GM12878 (cell line): Measurements from ENCODE around the gene ACBD7. TPM values are rescaled to one million over a fixed set of nuclear protein-coding genes. Genes with fewer than 3 reads are reported as not detected.

Experiments
- ATAC-seq: fragments of 200-7000 bp; cut with Tn5 transposase; 3 replicates; pipeline ENCODE4 v1.9.1; 2020; ENCODE audit warnings: mild to moderate bottlenecking, moderate library complexity
- BruUV-seq: library from RNA; stranded (reverse); fragments of 400-500 nt; replicated peaks from 2 replicates; lab custom pipeline; 2021; lab: Mats Ljungman, UMichigan
- CTCF ChIA-PET: fragments of 300-600 bp; sonication (Branson Sonifier 250); formaldehyde crosslinking; extraction: SDS; loops from one replicate; lab custom pipeline; 2021; ENCODE audit warnings: inconsistent platforms; lab: Yijun Ruan, JAX
- POLR2A ChIA-PET: fragments of 350-600 bp; formaldehyde crosslinking; extraction: SDS; loops from one replicate; lab custom pipeline; 2021; ENCODE audit warnings: inconsistent platforms; lab: Charles Lee
- RAD21 ChIA-PET: fragments of 300-600 bp; sonication (Branson Sonifier 250); formaldehyde crosslinking; loops from one replicate; lab custom pipeline; 2023; ENCODE audit warnings: antibody characterized with exemption; ENCODE audit not compliant: unreplicated experiment; lab: Charles Lee
- SMC1A ChIA-PET: fragments of 300-600 bp; sonication (Branson Sonifier 250); formaldehyde crosslinking; loops from one replicate; lab custom pipeline; 2023; ENCODE audit not compliant: unreplicated experiment, uncharacterized antibody; lab: Charles Lee
- DNase-seq: peaks from one replicate; pipeline ENCODE4 v3.0.0-alpha.2; 2011; ENCODE audit warnings: low read depth, low spot score
- FAIRE-seq: peaks from 3 replicates; lab custom pipeline; 2011; peaks lifted over from hg19 to GRCh38; lab: Jason Lieb, UNC
- H2AFZ ChIP-seq: 2 replicates; pipeline ENCODE4 v1.6.0; 2011; ENCODE audit warnings: low read depth, low read length, control low read depth; ENCODE audit not compliant: control insufficient read depth
- H3K27ac ChIP-seq: 2 replicates; pipeline ENCODE4 v1.5.1; 2011; ENCODE audit warnings: control low read depth; ENCODE audit not compliant: control insufficient read depth, insufficient read depth
- H3K27me3 ChIP-seq, 2 experiments: replicated peaks in 1 of 2; 2 replicates each; pipeline versions ENCODE4 v1.6.0 to v1.6.1; 2011; ENCODE audit warnings: low read length in 1 of 2; ENCODE audit not compliant: control insufficient read depth in 2 of 2, insufficient read depth in 2 of 2
- H3K36me3 ChIP-seq, 2 experiments: 2 replicates each; pipeline ENCODE4 v1.5.1; 2011; ENCODE audit warnings: low read length in 1 of 2; ENCODE audit not compliant: control insufficient read depth in 2 of 2, insufficient read depth in 2 of 2
- H3K4me1 ChIP-seq: 2 replicates; pipeline ENCODE4 v1.6.1; 2011; ENCODE audit warnings: mild to moderate bottlenecking, low read length, moderate library complexity, mixed read lengths; ENCODE audit not compliant: control insufficient read depth, insufficient read depth
- H3K4me2 ChIP-seq: 2 replicates; pipeline ENCODE4 v1.6.0; 2011; ENCODE audit warnings: control low read depth; ENCODE audit not compliant: control insufficient read depth, insufficient read depth
- H3K4me3 ChIP-seq: fragments of 200-600 bp; sonication (generic); 2 replicates; pipeline ENCODE4 v1.5.1; 2016
- H3K79me2 ChIP-seq: 2 replicates; pipeline ENCODE4 v1.6.0; 2011; ENCODE audit warnings: low read length; ENCODE audit not compliant: control insufficient read depth, insufficient read depth
- H3K9ac ChIP-seq: 2 replicates; pipeline ENCODE4 v1.8.0; 2011; ENCODE audit warnings: low read length, control low read depth, mixed read lengths; ENCODE audit not compliant: control insufficient read depth, insufficient read depth
- H3K9me3 ChIP-seq: replicated peaks from 3 replicates; pipeline ENCODE4 v1.5.1; 2011; ENCODE audit warnings: mild to moderate bottlenecking, low read length; ENCODE audit not compliant: control insufficient read depth, insufficient read depth
- H4K20me1 ChIP-seq: 2 replicates; pipeline ENCODE4 v1.6.0; 2011; ENCODE audit not compliant: control insufficient read depth, insufficient read depth
- CREM ChIP-seq: IDR thresholded peaks from 2 replicates; pipeline ENCODE4 v1.6.1; 2014; ENCODE audit warnings: antibody characterized with exemption, low read depth
- E4F1 ChIP-seq: fragments of 450-650 bp; IDR thresholded peaks from 2 replicates; pipeline ENCODE4 v1.6.1; 2018; ENCODE audit warnings: borderline replicate concordance, mild to moderate bottlenecking; ENCODE audit not compliant: partially characterized antibody
- ELK1 ChIP-seq: IDR thresholded peaks from 2 replicates; pipeline ENCODE4 v1.6.1; 2012; ENCODE audit warnings: low read depth, low read length, improper control_type of control experiment
- IKZF1 ChIP-seq: fragments of 450-650 bp; conservative IDR thresholded peaks from 2 replicates; pipeline ENCODE4 v1.6.1; 2017; ENCODE audit warnings: antibody characterized with exemption, mild to moderate bottlenecking
- IRF3 ChIP-seq: fragments of 450-650 bp; IDR thresholded peaks from 2 replicates; pipeline ENCODE4 v1.6.1; 2014; ENCODE audit warnings: mild to moderate bottlenecking
- JUNB ChIP-seq: IDR thresholded peaks from 2 replicates; pipeline ENCODE4 v1.6.1; 2016; ENCODE audit warnings: antibody characterized with exemption, mild to moderate bottlenecking
- LARP7 ChIP-seq: fragments of 450-650 bp; IDR thresholded peaks from 2 replicates; pipeline ENCODE4 v1.6.1; 2017; ENCODE audit warnings: mild to moderate bottlenecking
- MAX ChIP-seq: IDR thresholded peaks from 2 replicates; pipeline ENCODE4 v1.6.1; 2012; ENCODE audit warnings: low read depth, low read length, improper control_type of control experiment
- PML ChIP-seq: IDR thresholded peaks from 2 replicates; pipeline ENCODE4 v1.6.1; 2012; ENCODE audit warnings: low read length, inconsistent platforms
- RUNX3 ChIP-seq: IDR thresholded peaks from 2 replicates; pipeline ENCODE4 v1.6.1; 2012; ENCODE audit warnings: low read length, inconsistent platforms
- SMAD5 ChIP-seq: IDR thresholded peaks from 2 replicates; pipeline ENCODE4 v1.6.1; 2016; ENCODE audit warnings: antibody characterized with exemption, low read depth
- TCF3 ChIP-seq: IDR thresholded peaks from 2 replicates; pipeline ENCODE4 v1.6.1; 2012; ENCODE audit warnings: low read depth, mild to moderate bottlenecking, low read length, borderline replicate concordance; ENCODE audit not compliant: insufficient read depth
- TCF7 ChIP-seq: IDR thresholded peaks from 2 replicates; pipeline ENCODE4 v1.6.1; 2014; ENCODE audit warnings: antibody characterized with exemption, borderline replicate concordance
- ZNF687 ChIP-seq: fragments of 450-650 bp; IDR thresholded peaks from 2 replicates; pipeline ENCODE4 v1.6.1; 2017; ENCODE audit warnings: mild to moderate bottlenecking, moderate library complexity
- WGBS: methylation state at CpG from one replicate; pipeline ENCODE4 v1.1.6; 2016; ENCODE audit warnings: low lambda C conversion rate; ENCODE audit not compliant: insufficient replicate concordance, insufficient coverage; ENCODE audit errors: missing lambda C conversion rate; 5-methylcytosine and 5-hydroxymethylcytosine counted together
- in situ Hi-C: fragments of 300-500 bp; cut with MboI; formaldehyde crosslinking; loops from 9 replicates; pipeline ENCODE4 v1.14.3; 2018; ENCODE audit warnings: mixed read lengths
- intact Hi-C: fragments of 100-400 bp; cut with micrococcal nuclease; formaldehyde crosslinking; loops from one replicate; pipeline ENCODE4 v1.14.2; 2022; ENCODE audit not compliant: unreplicated experiment
- polyA plus RNA-seq, 11 experiments: library from polyadenylated mRNA; depleted of rRNA in 4 of 11; unstranded in 6 of 11; stranded (reverse) in 5 of 11; fragments of >200 nt; fragmentation: Nextera tagmentation in 4 of 11; fragmentation: Illumina TruSeq in 1 of 11; extraction: Ambion mirVana in 4 of 11; extraction: Trizol in 1 of 11; gene quantifications; 1 replicate in 1 of 11; 2 replicates in 10 of 11; pipeline versions ENCODE4 v1.2.1 to v1.2.3, GENCODE V29; 2011 to 2016; ENCODE audit warnings: inconsistent platforms in 2 of 11, missing spikeins in 2 of 11, low read depth in 1 of 11
- total RNA-seq, 4 experiments: library from RNA; depleted of rRNA in 3 of 4; stranded (reverse); fragments of >200 nt in 3 of 4; fragmentation: Illumina TruSeq in 1 of 4; extraction: Trizol in 1 of 4; gene quantifications; 2 replicates each; pipeline versions ENCODE4 v1.2.1 to v1.2.3, GENCODE V29; 2013 to 2021

The ACBD7 gene
- total and polyA plus RNA-seq, 10 of the 15 experiments (the other 5 are each of a cell fraction or from before 2014, with no cell fraction given) = 0.04 to 0.74 (median 0.36) TPM

- no peak for ATAC-seq
- BruUV-seq = no TSS peak
- Histone ChIP-seq H3K27ac (no peak overlapping the region), H3K4me2 (no peak overlapping the region), H3K9ac (no peak overlapping the region), H3K27me3 (no peaks in the 10 kb centered on the region), H3K79me2 (no peaks in the 10 kb centered on the region), H3K9me3 (no peaks in the 10 kb centered on the region), H3K4me1 (no peaks in the 10 kb centered on the region), H3K36me3 (no peaks in the 10 kb centered on the region), H2AFZ (no peak overlapping the region), H4K20me1 (no peaks in the 10 kb centered on the region), H3K4me3 (no peak overlapping the region)
- in situ Hi-C loops = no loop called here
- DNase-seq = no peak
- ChIA-PET POLR2A (no interaction called here), SMC1A (no interaction called here), CTCF (interaction anchor here (1.1 kb wide), 1 partner anchor 22 kb away, joined by 3 read pairs; no protein-coding TSS in a partner anchor), RAD21 (no interaction called here)
- 62% methylated on average over 18 of the region's 18 CpGs for WGBS
- intact Hi-C loops = no loop called here
- FAIRE-seq = no peak
- TF ChIP-seq MAX (no peak), ZNF687 (no peak), JUNB (no peak), TCF7 (no peak), TCF3 (no peak), IRF3 (no peak), LARP7 (no peak), SMAD5 (no peak), ELK1 (no peak), IKZF1 (no peak), CREM (no peak), E4F1 (no peak), RUNX3 (no peak), PML (no peak)
These were observed 4.7 kb downstream of the ACBD7 start for GRCh38 chr10:15083674-15084501.
